ENCODE measurements around the gene ZNF543.
"Not testable (repeated sequence)": the region's sequence is repeated elsewhere in the genome, so short reads cannot be mapped to it uniquely, and the experiment has no call there.

ZNF543 gene

GRCh38 chr19:57320180-57321084 is at the start of gene ZNF543:
ZNF543 (plus strand) TSS chr19:57320472; CDS start chr19:57320854, 382 bp downstream.
- peak; percentile 91 for DNase-seq (ENCODE audit: low read depth, low spot score)

GRCh38 chr19:57271280-57271679 is 49.0 kb upstream of the ZNF543 start:
- DNase-seq (ENCODE audit: low read depth, low spot score) = no peak

GRCh38 chr19:57273014-57273413 is 47.3 kb upstream of the ZNF543 start:
- no peak for DNase-seq (ENCODE audit: low read depth, low spot score)

- no peak for DNase-seq (ENCODE audit: low read depth, low spot score)
Measured at GRCh38 chr19:57276430-57276829, 43.8 kb upstream of the ZNF543 start.

- DNase-seq (ENCODE audit: low read depth, low spot score) = not testable (repeated sequence)
Measured at GRCh38 chr19:57278481-57278880, 41.8 kb upstream of the ZNF543 start.

- peak; percentile 79 for DNase-seq (ENCODE audit: low read depth, low spot score)
Measured at GRCh38 chr19:57279418-57280164, 40.7 kb upstream of the ZNF543 start.

- DNase-seq (ENCODE audit: low read depth, low spot score) = peak; percentile 94
Measured at GRCh38 chr19:57280165-57280961, 39.9 kb upstream of the ZNF543 start, which contains the start of gene ZNF460. ZNF460 (plus strand) TSS chr19:57280485; CDS start chr19:57280807, 322 bp downstream.

GRCh38 chr19:57280962-57281400 is 39.3 kb upstream of the ZNF543 start:
- no peak for DNase-seq (ENCODE audit: low read depth, low spot score)

- no peak for DNase-seq (ENCODE audit: low read depth, low spot score)
Measured at GRCh38 chr19:57282011-57282643, 38.1 kb upstream of the ZNF543 start.

- DNase-seq (ENCODE audit: low read depth, low spot score) = no peak
Measured at GRCh38 chr19:57288373-57288772, 31.9 kb upstream of the ZNF543 start.

GRCh38 chr19:57290970-57291369 is 29.3 kb upstream of the ZNF543 start:
- DNase-seq (ENCODE audit: low read depth, low spot score) = no peak

GRCh38 chr19:57292547-57292946 is 27.7 kb upstream of the ZNF543 start:
- no peak for DNase-seq (ENCODE audit: low read depth, low spot score)

- DNase-seq (ENCODE audit: low read depth, low spot score) = no peak
Measured at GRCh38 chr19:57293719-57294118, 26.6 kb upstream of the ZNF543 start.

GRCh38 chr19:57302020-57302465 is 18.2 kb upstream of the ZNF543 start:
- DNase-seq (ENCODE audit: low read depth, low spot score) = peak; percentile 88

GRCh38 chr19:57302727-57303401 is 17.4 kb upstream of the ZNF543 start:
- no peak for DNase-seq (ENCODE audit: low read depth, low spot score)

GRCh38 chr19:57305056-57305455 is 15.2 kb upstream of the ZNF543 start:
- DNase-seq (ENCODE audit: low read depth, low spot score) = no peak

- DNase-seq (ENCODE audit: low read depth, low spot score) = no peak
Measured at GRCh38 chr19:57308514-57308913, 11.8 kb upstream of the ZNF543 start.

GRCh38 chr19:57310792-57311191 is 9.5 kb upstream of the ZNF543 start:
- DNase-seq (ENCODE audit: low read depth, low spot score) = no peak

- no peak for DNase-seq (ENCODE audit: low read depth, low spot score)
Measured at GRCh38 chr19:57314146-57314545, 6.1 kb upstream of the ZNF543 start.

GRCh38 chr19:57317503-57317902 is 2.8 kb upstream of the ZNF543 start:
- no peak for DNase-seq (ENCODE audit: low read depth, low spot score)

GRCh38 chr19:57319869-57320179 is 448 bp upstream of the ZNF543 start:
- no peak for DNase-seq (ENCODE audit: low read depth, low spot score)

Data from brain pericyte (primary cell).